A549 treated with ZK216348 at 1 μM for 4 hours (cell line): ENCODE data around the gene DOC2B. TPM values are rescaled to one million over a fixed set of nuclear protein-coding genes. Genes with fewer than 3 reads are reported as not detected.

Experiments used
- total RNA-seq: library from RNA; stranded (reverse); fragments of 200-300 nt; extraction: Qiagen RNA extraction; gene quantifications from 5 replicates; pipeline ENCODE4 v1.2.3, GENCODE V29; 2022; ENCODE audit warnings: low read depth

Gene DOC2B
- total RNA-seq: 1.2 to 2.4 TPM (median 1.7 TPM) in 5 replicates

GRCh38 chr17:181245-182049 lies at the start of gene DOC2B:
Gene DOC2B, minus strand, starts transcription at chr17:181650. Its CDS starts 171 bp downstream, at chr17:181479.

DNA sequence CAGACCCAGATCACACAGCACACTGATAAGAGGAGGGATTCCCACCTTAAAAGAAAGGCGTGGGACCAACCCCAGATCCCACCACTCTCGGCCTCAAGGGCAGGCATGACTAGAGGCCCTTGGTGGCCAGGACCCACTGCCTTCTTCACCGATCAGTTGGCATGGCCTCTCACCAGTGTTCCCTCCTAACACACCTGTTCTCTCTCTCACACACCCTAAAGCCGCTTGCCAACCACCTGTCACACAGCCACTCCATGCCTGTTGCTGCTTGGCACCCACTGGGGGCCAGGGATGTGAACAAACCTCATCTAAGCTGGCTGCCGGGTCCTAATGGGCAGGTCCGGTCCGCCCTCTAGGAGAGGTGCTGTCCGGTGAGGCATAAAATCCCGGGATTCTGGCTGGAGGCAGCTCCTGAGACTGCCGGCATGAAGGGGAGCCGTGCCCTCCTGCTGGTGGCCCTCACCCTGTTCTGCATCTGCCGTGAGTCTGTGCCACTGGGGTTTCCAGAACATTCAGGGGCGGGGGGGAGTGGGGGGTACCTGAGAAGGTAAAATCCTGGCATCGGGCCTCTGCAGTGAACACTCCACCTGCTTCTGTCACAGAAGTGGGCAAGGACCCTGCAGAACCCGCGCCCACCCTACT lies 44.2 kb downstream of the DOC2B start, which contains the start of gene SCGB1C2:
Gene SCGB1C2 (plus strand): TSS at position 404 of the 642 bp plus-strand sequence. CDS start 22 bp downstream, at position 426.

Other genes starting within 250 kb of the DOC2B start
- gene SCGB1C2, start 44.1 kb downstream of the DOC2B start, total RNA-seq: not detected in 5 replicates
- gene RPH3AL, start 171.2 kb upstream of the DOC2B start, total RNA-seq: 22.5 to 39.4 TPM (median 30.4 TPM) in 5 replicates